Mononuclear cell (primary cell): ENCODE results near the gene RSPH4A. TPM values are rescaled to one million over a fixed set of nuclear protein-coding genes. Genes with fewer than 3 reads are reported as not detected.

Experiments
- H3K27me3 ChIP-seq: 2 replicates; pipeline ENCODE4 v1.6.0; 2011; ENCODE audit warnings: low read length, control low read depth; ENCODE audit not compliant: insufficient read depth
- H3K4me1 ChIP-seq: 2 replicates; pipeline ENCODE4 v1.5.1; 2011; ENCODE audit warnings: mild to moderate bottlenecking, low read length, control low read depth; ENCODE audit not compliant: insufficient read depth
- H3K4me3 ChIP-seq: 2 replicates; pipeline ENCODE4 v1.5.1; 2011; ENCODE audit warnings: mild to moderate bottlenecking, low read length, moderate library complexity
- H3K9me3 ChIP-seq: 2 replicates; pipeline ENCODE4 v1.5.1; 2011; ENCODE audit warnings: low read depth, mild to moderate bottlenecking, control low read depth, low read length
- total RNA-seq: library from RNA; depleted of rRNA; stranded (reverse); fragments of >200 nt; gene quantifications from one replicate; pipeline ENCODE4 v1.2.3, GENCODE V29; 2012

RSPH4A gene
- total RNA-seq: 1.3 TPM

- Histone ChIP-seq H3K9me3 (no peaks in the 10 kb centered on the region), H3K4me3 (peak within 1 kb of the TSS; percentile 22), H3K4me1 (peaks cover 15% of the 10 kb centered on the region), H3K27me3 (peaks cover 13% of the 10 kb centered on the region)
These were observed at the start of gene RSPH4A for GRCh38 chr6:116615937-116616736. Gene RSPH4A (plus strand): TSS chr6:116616479. CDS start chr6:116616624, 145 bp downstream.

DNA sequence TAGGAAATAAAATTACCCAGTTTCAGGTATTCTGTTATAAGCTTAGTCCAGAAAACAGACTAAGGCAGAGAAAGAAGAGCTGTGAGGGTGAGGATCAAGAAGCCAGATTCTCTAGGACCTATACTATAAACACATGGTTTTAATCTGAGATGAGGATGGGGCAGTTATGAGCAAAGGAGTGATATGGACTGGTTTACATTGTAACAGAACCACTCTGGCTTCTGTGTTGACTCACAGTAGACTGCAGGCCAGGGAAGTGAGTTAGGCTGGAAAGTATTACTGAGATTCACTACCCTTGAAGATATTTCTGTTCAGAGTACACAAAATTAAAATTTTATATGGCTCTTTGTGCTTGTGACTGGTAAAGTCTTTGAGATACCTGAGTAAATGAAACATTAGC lies 48.2 kb upstream of the RSPH4A start:
- Histone ChIP-seq H3K9me3 (no peaks in the 10 kb centered on the region), H3K4me3 (no peak overlapping the region), H3K27me3 (no peaks in the 10 kb centered on the region), H3K4me1 (peaks cover 39% of the 10 kb centered on the region)

DNA sequence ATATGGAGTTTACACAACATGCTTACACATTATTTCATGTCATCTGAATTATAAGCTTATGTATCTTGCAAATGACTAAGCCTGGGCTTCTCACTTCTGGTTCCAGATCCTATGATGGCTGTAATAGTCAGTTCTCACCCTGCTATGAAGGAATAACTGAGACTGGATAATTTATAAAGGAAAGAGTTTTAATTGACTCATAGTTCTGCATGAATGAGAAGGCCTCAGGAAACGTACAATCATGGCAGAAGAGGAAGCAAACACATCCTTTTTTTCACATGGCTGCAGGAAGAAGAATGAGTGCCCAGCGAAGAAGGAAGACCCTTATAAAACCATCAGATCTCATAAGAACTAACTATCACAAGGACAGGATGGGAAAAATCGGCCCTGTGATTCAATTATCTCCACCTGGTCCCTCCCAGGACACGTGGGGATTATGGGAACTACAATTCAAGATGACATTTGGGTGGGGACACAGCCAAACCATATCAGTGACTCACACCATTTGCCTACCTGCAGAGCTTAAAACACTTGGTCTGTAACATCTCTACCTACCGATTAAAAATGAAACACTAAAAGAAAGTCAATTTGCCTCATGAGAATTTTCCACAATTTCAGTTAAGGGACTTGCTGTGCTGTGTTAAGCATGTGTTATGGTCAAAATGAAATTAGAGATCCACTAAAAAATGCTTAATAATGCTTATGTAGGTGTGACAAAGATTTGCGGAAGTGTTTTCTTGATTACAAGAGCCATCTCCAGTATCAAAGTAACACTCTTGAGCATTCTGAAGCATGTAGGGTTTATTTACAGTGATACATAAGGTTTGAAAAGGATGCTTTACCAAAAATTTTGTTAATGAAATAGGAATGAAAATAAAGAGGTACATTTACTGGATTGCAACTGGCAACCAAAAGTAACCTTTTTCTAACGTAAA lies 47.2 kb upstream of the RSPH4A start:
- Histone ChIP-seq H3K27me3 (no peaks in the 10 kb centered on the region), H3K9me3 (no peaks in the 10 kb centered on the region), H3K4me3 (no peak overlapping the region), H3K4me1 (peaks cover 39% of the 10 kb centered on the region)

DNA sequence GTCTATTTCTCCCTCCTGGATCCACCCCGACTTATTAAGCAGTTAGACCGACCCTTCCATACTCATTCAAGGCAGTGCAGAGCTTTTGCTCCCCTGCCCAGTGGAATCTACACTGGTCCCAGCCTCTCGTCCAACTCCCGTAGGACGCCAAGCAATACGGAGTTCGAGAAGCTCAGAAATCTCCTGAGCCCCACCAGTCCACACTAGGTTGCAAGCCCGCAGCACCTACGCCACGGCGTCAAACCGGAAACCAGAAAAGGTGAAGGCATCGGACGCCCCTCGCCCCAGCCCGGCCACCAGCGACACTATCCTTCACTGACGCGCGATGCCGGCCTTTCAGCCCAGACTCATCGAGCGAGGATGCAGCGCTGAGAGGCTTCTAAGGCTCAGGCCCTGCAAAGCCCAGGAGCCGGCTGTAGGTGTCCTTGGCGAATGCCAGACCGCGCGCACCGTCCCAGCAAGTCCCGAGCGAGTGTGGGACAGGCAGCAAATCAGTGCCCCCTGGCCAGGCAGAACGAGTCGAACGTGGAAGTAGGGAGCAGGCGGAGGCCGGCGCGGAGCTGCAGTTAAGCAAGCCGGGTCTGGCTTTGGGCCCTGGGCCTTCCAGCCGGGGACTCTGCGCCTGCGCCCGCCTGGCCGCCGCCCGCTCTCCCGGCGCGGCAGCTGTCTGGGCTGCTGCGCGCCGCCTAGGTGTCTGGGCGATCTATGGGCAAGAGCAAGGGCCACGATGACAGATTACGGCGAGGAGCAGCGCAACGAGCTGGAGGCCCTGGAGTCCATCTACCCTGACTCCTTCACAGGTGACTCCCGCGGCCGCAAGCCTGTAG lies 45.2 kb upstream of the RSPH4A start, which contains the start of gene RWDD1:
Gene RWDD1, plus strand, starts transcription at position 649 of the 827 bp plus-strand sequence. Its CDS starts 79 bp downstream, at position 728.
- Histone ChIP-seq H3K4me3 (peak within 1 kb of the TSS; percentile 93), H3K9me3 (no peaks in the 10 kb centered on the region), H3K4me1 (peaks cover 39% of the 10 kb centered on the region), H3K27me3 (no peaks in the 10 kb centered on the region)

GRCh38 chr6:116571683-116572000 lies 44.6 kb upstream of the RSPH4A start:
- Histone ChIP-seq H3K27me3 (no peaks in the 10 kb centered on the region), H3K4me1 (peaks cover 39% of the 10 kb centered on the region), H3K4me3 (peak overlapping the region; percentile 93), H3K9me3 (no peaks in the 10 kb centered on the region)

DNA sequence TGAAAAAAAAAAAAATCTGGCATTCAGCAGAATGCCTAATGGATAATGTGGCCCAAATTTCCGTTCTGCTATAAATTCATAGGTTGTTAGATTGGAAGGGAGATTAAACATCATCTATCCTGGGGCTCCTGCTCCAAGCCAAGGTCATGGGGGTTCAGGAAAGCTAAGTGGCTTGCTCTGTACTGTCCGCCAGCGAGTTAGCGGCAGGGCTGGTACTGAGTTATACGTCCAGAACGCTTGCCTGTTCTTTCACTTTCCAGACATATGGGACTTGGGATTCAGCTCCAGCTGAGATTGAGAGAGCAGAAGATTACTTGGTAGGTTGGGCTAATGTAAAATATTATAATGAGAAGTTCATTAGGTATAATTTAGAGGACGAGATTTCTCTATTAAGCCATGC lies 44.1 kb upstream of the RSPH4A start:
- no peaks in the 10 kb centered on the region for H3K27me3 ChIP-seq
- peaks cover 39% of the 10 kb centered on the region for H3K4me1 ChIP-seq
- no peaks in the 10 kb centered on the region for H3K9me3 ChIP-seq
- H3K4me3 ChIP-seq: peak overlapping the region; percentile 93

DNA sequence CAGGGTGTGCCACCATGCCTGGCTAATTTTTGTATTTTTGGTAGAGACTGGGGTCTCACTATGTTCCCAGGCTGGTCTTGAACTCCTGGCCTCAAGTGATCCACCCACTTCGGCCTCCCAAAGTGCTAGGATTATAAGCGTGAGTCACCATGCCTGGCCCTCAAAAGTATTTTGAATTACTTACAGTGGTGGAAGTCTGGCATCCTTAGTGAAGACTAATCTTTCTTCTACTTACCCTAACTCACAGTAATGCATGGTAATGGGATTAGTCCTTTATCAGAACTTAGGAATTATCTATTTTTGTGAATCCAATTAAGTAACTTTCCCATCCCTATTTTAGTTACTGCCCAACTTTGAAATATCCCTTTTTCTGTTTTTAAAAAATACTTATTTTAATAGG lies 41.1 kb upstream of the RSPH4A start:
- H3K9me3 ChIP-seq: no peaks in the 10 kb centered on the region
- peaks cover 19% of the 10 kb centered on the region for H3K4me1 ChIP-seq
- H3K4me3 ChIP-seq: no peak overlapping the region
- H3K27me3 ChIP-seq: no peaks in the 10 kb centered on the region

GRCh38 chr6:116577486-116577885 lies 38.8 kb upstream of the RSPH4A start:
- Histone ChIP-seq H3K4me1 (peaks cover 5% of the 10 kb centered on the region), H3K27me3 (no peaks in the 10 kb centered on the region), H3K9me3 (no peaks in the 10 kb centered on the region), H3K4me3 (no peak overlapping the region)

- Histone ChIP-seq H3K4me1 (no peaks in the 10 kb centered on the region), H3K4me3 (no peak overlapping the region), H3K27me3 (no peaks in the 10 kb centered on the region), H3K9me3 (no peaks in the 10 kb centered on the region)
These were observed 37.9 kb upstream of the RSPH4A start for GRCh38 chr6:116578335-116578734.

- H3K4me3 ChIP-seq: no peak overlapping the region
- no peaks in the 10 kb centered on the region for H3K4me1 ChIP-seq
- no peaks in the 10 kb centered on the region for H3K27me3 ChIP-seq
- H3K9me3 ChIP-seq: no peaks in the 10 kb centered on the region
These were observed 37.1 kb upstream of the RSPH4A start for GRCh38 chr6:116579143-116579542.

DNA sequence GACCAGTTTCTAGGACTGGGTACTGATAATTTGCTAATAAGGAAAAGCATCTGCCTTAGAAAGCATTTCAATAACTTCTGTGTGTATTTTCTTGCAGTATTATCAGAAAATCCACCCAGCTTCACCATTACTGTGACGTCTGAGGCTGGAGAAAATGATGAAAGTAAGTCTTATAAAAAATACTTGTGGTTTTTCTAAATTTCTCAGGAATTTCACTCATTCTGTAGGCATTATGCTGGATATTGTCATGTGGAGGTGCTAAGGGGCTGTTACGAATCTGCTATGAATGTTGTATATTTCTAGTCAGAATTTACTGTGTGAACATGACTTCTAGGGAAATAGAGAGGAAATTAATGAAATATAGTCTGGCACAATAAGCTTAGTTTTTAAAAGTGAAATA lies 36.1 kb upstream of the RSPH4A start:
- Histone ChIP-seq H3K9me3 (no peaks in the 10 kb centered on the region), H3K27me3 (no peaks in the 10 kb centered on the region), H3K4me1 (no peaks in the 10 kb centered on the region), H3K4me3 (no peak overlapping the region)

DNA sequence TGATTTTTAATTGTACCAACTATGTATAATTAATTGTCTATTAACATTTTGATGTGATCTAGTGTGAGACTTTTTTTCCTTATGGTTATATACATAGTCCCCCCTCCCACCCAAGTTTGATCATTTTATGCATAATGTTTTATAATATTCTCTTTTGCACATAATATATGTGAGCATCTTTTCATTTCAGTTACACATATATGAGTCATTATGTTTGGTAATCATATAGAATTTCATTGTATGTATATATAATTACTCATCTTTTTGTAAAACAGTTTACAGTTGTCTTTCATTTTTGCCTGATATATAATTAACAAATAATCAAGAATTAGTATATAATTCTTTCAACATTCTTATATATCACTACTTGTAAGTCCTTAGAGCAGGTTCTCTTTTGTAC lies 30.0 kb upstream of the RSPH4A start:
- Histone ChIP-seq H3K9me3 (no peaks in the 10 kb centered on the region), H3K4me1 (no peaks in the 10 kb centered on the region), H3K4me3 (no peak overlapping the region), H3K27me3 (no peaks in the 10 kb centered on the region)

- no peak overlapping the region for H3K4me3 ChIP-seq
- no peaks in the 10 kb centered on the region for H3K9me3 ChIP-seq
- no peaks in the 10 kb centered on the region for H3K27me3 ChIP-seq
- H3K4me1 ChIP-seq: no peaks in the 10 kb centered on the region
These were observed 29.5 kb upstream of the RSPH4A start for GRCh38 chr6:116586738-116587137.

- Histone ChIP-seq H3K4me1 (no peaks in the 10 kb centered on the region), H3K9me3 (no peaks in the 10 kb centered on the region), H3K27me3 (no peaks in the 10 kb centered on the region), H3K4me3 (no peak overlapping the region)
These were observed 21.0 kb upstream of the RSPH4A start for GRCh38 chr6:116595247-116595646.

DNA sequence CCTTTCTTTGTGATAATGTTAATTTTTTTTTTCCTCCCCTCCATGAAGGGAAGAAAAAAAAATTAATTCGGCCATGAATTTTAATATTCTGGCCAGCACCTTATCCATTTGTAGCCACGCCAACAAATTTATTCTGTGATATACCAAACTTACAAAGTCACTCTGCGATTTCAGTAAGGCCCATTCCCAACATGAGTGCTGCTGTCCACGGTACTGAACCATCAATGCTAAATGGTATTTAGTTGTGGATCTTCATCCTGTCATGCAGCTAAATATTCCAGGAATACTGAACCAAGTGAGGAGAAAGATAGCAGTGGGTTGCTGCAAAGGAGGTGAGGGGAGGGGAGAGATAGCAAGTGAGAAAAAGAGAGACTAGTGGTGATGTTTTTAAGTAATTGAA lies 19.5 kb upstream of the RSPH4A start:
- H3K4me1 ChIP-seq: no peaks in the 10 kb centered on the region

More for the DNA sequence above, 19.5 kb upstream of the RSPH4A start:
- no peaks in the 10 kb centered on the region for H3K9me3 ChIP-seq
- no peak overlapping the region for H3K4me3 ChIP-seq
- no peaks in the 10 kb centered on the region for H3K27me3 ChIP-seq
